Endothelial cell of umbilical vein (primary cell): ENCODE measurements around the gene CACNA2D1. TPM values are rescaled to one million over a fixed set of nuclear protein-coding genes. Genes with fewer than 3 reads are reported as not detected.

ENCODE experiments used
- BruUV-seq: library from RNA; stranded (reverse); fragments of 400-500 nt; replicated peaks from 2 replicates; lab custom pipeline; 2021; lab: Mats Ljungman, UMichigan
- CTCF ChIA-PET: fragments of 300-600, 350-600 bp; sonication (Branson Sonifier 250); formaldehyde crosslinking; loops from one replicate; lab custom pipeline; 2021; ENCODE audit warnings: antibody characterized with exemption, inconsistent platforms; lab: Charles Lee
- POLR2A ChIA-PET: fragments of 300-600, 350-600 bp; sonication (Branson Sonifier 250); formaldehyde crosslinking; loops from one replicate; lab custom pipeline; 2021; ENCODE audit warnings: antibody characterized with exemption, inconsistent platforms; lab: Charles Lee
- DNase-seq: peaks from one replicate; pipeline ENCODE4 v3.0.0-alpha.2; 2011; ENCODE audit warnings: low read depth, low spot score
- FAIRE-seq: peaks from 2 replicates; lab custom pipeline; 2011; peaks lifted over from hg19 to GRCh38; lab: Jason Lieb, UNC
- H2AFZ ChIP-seq: 2 replicates; pipeline ENCODE4 v1.6.0; 2012; ENCODE audit warnings: low read depth, low read length, control low read depth, inconsistent platforms
- H3K27ac ChIP-seq: 2 replicates; pipeline ENCODE4 v1.5.1; 2011; ENCODE audit warnings: low read depth, mild to moderate bottlenecking, control low read depth, low read length, moderate library complexity; ENCODE audit not compliant: insufficient read depth
- H3K27me3 ChIP-seq, 2 experiments: 2 replicates each; pipeline versions ENCODE4 v1.6.0 to v1.6.1; 2011; ENCODE audit warnings: low read length in 2 of 2, mixed read lengths in 1 of 2; ENCODE audit not compliant: control insufficient read depth in 2 of 2, insufficient read depth in 2 of 2
- H3K36me3 ChIP-seq, 2 experiments: 2 replicates in 1 of 2; 3 replicates in 1 of 2; pipeline ENCODE4 v1.5.1; 2011; ENCODE audit warnings: low read length in 2 of 2, mild to moderate bottlenecking in 1 of 2, moderate library complexity in 1 of 2; ENCODE audit not compliant: control insufficient read depth in 2 of 2, insufficient read depth in 2 of 2; ENCODE audit errors: extremely low read depth in 1 of 2
- H3K4me1 ChIP-seq: 3 replicates; pipeline ENCODE4 v1.5.1; 2011; ENCODE audit warnings: mild to moderate bottlenecking, low read length; ENCODE audit not compliant: control insufficient read depth, insufficient read depth; ENCODE audit errors: extremely low read depth
- H3K4me2 ChIP-seq: 2 replicates; pipeline ENCODE4 v1.6.1; 2011; ENCODE audit warnings: low read length, control low read depth, mixed read lengths; ENCODE audit not compliant: insufficient read depth
- H3K4me3 ChIP-seq, 3 experiments: fragments of 200-600 bp in 1 of 3; sonication (generic), shearing (Covaris generic) in 1 of 3; replicated peaks in 1 of 3; 2 replicates each; pipeline ENCODE4 v1.5.1; 2011 to 2016; ENCODE audit warnings: control low read depth in 3 of 3, low read length in 3 of 3, mild to moderate bottlenecking in 2 of 3, inconsistent platforms in 1 of 3, low read depth in 1 of 3, moderate library complexity in 1 of 3; ENCODE audit not compliant: insufficient read depth in 1 of 3
- H3K79me2 ChIP-seq: 2 replicates; pipeline ENCODE4 v1.6.0; 2012; ENCODE audit warnings: low read length, inconsistent platforms; ENCODE audit not compliant: control insufficient read depth, insufficient read depth
- H3K9ac ChIP-seq: replicated peaks from 2 replicates; pipeline ENCODE3; 2011; ENCODE audit warnings: low read length, control low read depth; ENCODE audit not compliant: insufficient read depth; ENCODE audit errors: extremely low read depth
- H3K9me1 ChIP-seq: replicated peaks from 3 replicates; pipeline ENCODE4 v1.6.0; 2011; ENCODE audit warnings: mild to moderate bottlenecking, low read length; ENCODE audit not compliant: control insufficient read depth, insufficient read depth; ENCODE audit errors: extremely low read depth
- H3K9me3 ChIP-seq: replicated peaks from 2 replicates; pipeline ENCODE4 v1.5.1; 2012; ENCODE audit warnings: low read length, inconsistent platforms; ENCODE audit not compliant: control insufficient read depth, insufficient read depth
- H4K20me1 ChIP-seq: replicated peaks from 2 replicates; pipeline ENCODE3; 2011; ENCODE audit warnings: mild to moderate bottlenecking, low read length; ENCODE audit not compliant: control insufficient read depth, insufficient read depth; ENCODE audit errors: extremely low read depth
- CTCF ChIP-seq, 2 donors: IDR thresholded peaks; 1 replicate in 1 of 2; 2 replicates in 1 of 2; pipeline ENCODE4 v1.5.1; 2011; ENCODE audit warnings: low read length in 2 of 2, mild to moderate bottlenecking in 2 of 2, moderate library complexity in 2 of 2, control low read depth in 1 of 2, inconsistent platforms in 1 of 2, low read depth in 1 of 2; ENCODE audit not compliant: insufficient read depth in 1 of 2; ENCODE audit errors: extremely low read depth in 1 of 2
- FOS ChIP-seq: IDR thresholded peaks from 2 replicates; pipeline ENCODE4 v1.6.1; 2011; ENCODE audit warnings: mild to moderate bottlenecking, low read length, moderate library complexity, borderline replicate concordance; ENCODE audit not compliant: insufficient read depth
- GATA2 ChIP-seq: IDR thresholded peaks from 2 replicates; pipeline ENCODE4 v1.7.0; 2011; ENCODE audit warnings: low read depth, mild to moderate bottlenecking, moderate library complexity, mixed read lengths, low read length; ENCODE audit not compliant: insufficient read length, insufficient read depth
- JUN ChIP-seq: IDR thresholded peaks from 2 replicates; pipeline ENCODE4 v1.6.1; 2011; ENCODE audit warnings: borderline replicate concordance, low read depth; ENCODE audit not compliant: insufficient read length, insufficient read depth
- MAX ChIP-seq: IDR thresholded peaks from 2 replicates; pipeline ENCODE4 v1.6.1; 2011; ENCODE audit not compliant: insufficient read depth, insufficient read length
- MYC ChIP-seq: IDR thresholded peaks from one replicate; pipeline ENCODE4 v1.6.1; 2011; ENCODE audit warnings: mild to moderate bottlenecking, low read depth, low read length
- POLR2A ChIP-seq: IDR thresholded peaks from 2 replicates; pipeline ENCODE4 v1.6.1; 2012; ENCODE audit warnings: low read depth, mild to moderate bottlenecking, control low read depth, low read length
- dilution Hi-C: fragments of 300-500 bp; cut with MboI; formaldehyde crosslinking; loops from one replicate; pipeline ENCODE4 v1.15.0; 2019; ENCODE audit warnings: low sequenced_read_pairs; ENCODE audit not compliant: extremely low pct_ligation_motif_present
- intact Hi-C: fragments of 100-400 bp; cut with micrococcal nuclease; formaldehyde crosslinking; loops from one replicate; pipeline ENCODE4 v1.10.0; 2022
- polyA plus RNA-seq, 4 experiments: library from polyadenylated mRNA; depleted of rRNA in 3 of 4; stranded (reverse) in 3 of 4; unstranded in 1 of 4; fragments of >200 nt; gene quantifications; 2 replicates each; pipeline versions ENCODE4 v1.2.1 to v1.2.3, GENCODE V29; 2011 to 2012; ENCODE audit warnings: missing spikeins in 1 of 4
- total RNA-seq: library from RNA; stranded (reverse); gene quantifications from 2 replicates; pipeline ENCODE4 v1.2.3, GENCODE V29; 2021

CACNA2D1 gene
- total and polyA plus RNA-seq, 2 donors (not counting 3 experiments of a cell fraction or from before 2014, with no cell fraction given), result 4.1 to 38.6 TPM

DNA sequence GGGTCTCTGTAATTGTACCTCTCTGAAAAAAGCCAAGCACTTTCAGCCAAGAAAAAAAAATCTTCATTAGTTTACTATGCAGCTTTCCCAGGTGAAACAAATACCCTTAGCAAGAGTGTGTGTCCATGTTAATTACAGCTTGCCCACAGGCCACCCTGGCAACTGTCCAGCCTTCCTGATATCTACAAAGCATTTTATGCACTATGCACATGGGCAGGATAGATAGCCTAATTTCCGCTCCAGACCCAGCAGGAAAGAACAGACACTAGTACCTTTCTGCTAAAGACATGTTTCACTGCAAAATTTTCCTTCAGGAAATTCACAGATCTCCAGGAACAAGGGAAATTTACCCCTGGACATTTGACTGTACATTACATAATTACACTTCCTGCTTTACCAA lies 24.4 kb downstream of the CACNA2D1 start:
- Histone ChIP-seq H4K20me1 (no peaks in the 10 kb centered on the region), H3K9ac (no peak overlapping the region), H3K9me1 (no peaks in the 10 kb centered on the region), H2AFZ (no peak overlapping the region), H3K79me2 (peaks cover 2% of the 10 kb centered on the region), H3K27ac (no peak overlapping the region), H3K36me3 (no peaks in the 10 kb centered on the region), H3K9me3 (no peaks in the 10 kb centered on the region), H3K4me2 (no peak overlapping the region), H3K27me3 (no peaks in the 10 kb centered on the region), H3K4me1 (no peaks in the 10 kb centered on the region), H3K4me3 (no peak overlapping the region)
- TF ChIP-seq MAX, result no peak
- BruUV-seq, result no TSS peak
- intact Hi-C loops (no loop called here), dilution Hi-C loops (no loop called here)
- no peak for FAIRE-seq
- POLR2A ChIA-PET, result no interaction called here
- DNase-seq, result no peak
- CTCF ChIA-PET, result no interaction called here

DNA sequence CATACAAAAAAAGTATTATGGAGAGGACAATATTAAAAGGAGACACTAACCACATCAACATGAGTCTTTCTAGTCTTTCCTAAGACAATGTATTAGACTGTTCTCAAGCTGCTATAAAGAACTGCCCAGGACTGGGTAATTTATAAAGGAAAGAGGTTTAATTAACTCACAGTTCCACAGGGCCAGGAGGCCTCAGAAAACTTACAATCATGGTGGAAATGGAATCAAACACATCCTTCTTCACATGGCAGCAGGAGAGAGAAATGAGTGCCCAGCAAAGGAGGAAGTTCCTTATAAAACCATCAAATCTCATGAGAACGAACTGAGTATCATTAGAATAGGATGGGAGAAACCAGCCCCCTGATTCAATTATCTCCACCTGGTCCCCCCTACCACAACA lies 25.7 kb downstream of the CACNA2D1 start:
- Histone ChIP-seq H3K9me3 (no peaks in the 10 kb centered on the region), H2AFZ (no peak overlapping the region), H3K9ac (no peak overlapping the region), H3K36me3 (no peaks in the 10 kb centered on the region), H3K27me3 (no peaks in the 10 kb centered on the region), H3K27ac (no peak overlapping the region), H3K9me1 (no peaks in the 10 kb centered on the region), H4K20me1 (no peaks in the 10 kb centered on the region), H3K4me2 (no peak overlapping the region), H3K79me2 (no peaks in the 10 kb centered on the region), H3K4me3 (no peak overlapping the region), H3K4me1 (no peaks in the 10 kb centered on the region)
- dilution Hi-C loops, result no loop called here
- DNase-seq (no peak), FAIRE-seq (no peak)
- no TSS peak for BruUV-seq
- ChIA-PET CTCF (no interaction called here), POLR2A (no interaction called here)
- intact Hi-C loops, result no loop called here
- no peak for TF ChIP-seq JUN
- no peak for TF ChIP-seq FOS
- no peak for TF ChIP-seq POLR2A
- TF ChIP-seq GATA2, result no peak
- no peak for TF ChIP-seq CTCF (IDR thresholded peaks at IDR 0.05; ENCODE audit: extremely low read depth in 1 of 2, insufficient read depth in 1 of 2, low read depth in 1 of 2, low read length in 2 of 2)
- no peak for TF ChIP-seq MYC
- no peak for TF ChIP-seq MAX
